HepG2 (cell line): ENCODE measurements around the gene PHEX. TPM values are rescaled to one million over a fixed set of nuclear protein-coding genes. Genes with fewer than 3 reads are reported as not detected.

Source experiments
- ATAC-seq: fragments of 200-7000 bp; cut with Tn5 transposase; 3 replicates; pipeline ENCODE4 v1.9.1; 2020; ENCODE audit warnings: mild to moderate bottlenecking, moderate library complexity
- BruUV-seq: library from RNA; stranded (reverse); fragments of 400-500 nt; replicated peaks from 2 replicates; lab custom pipeline; 2021; lab: Mats Ljungman, UMichigan
- CTCF ChIA-PET: fragments of 300-600 bp; formaldehyde crosslinking; extraction: SDS; loops from one replicate; lab custom pipeline; 2021; ENCODE audit warnings: low total read pairs, inconsistent platforms, low intra/inter-chr PET ratio; lab: Yijun Ruan, JAX
- POLR2A ChIA-PET: fragments of 350-600 bp; sonication (Branson Sonifier 250); formaldehyde crosslinking; loops from one replicate; lab custom pipeline; 2020; ENCODE audit warnings: antibody characterized with exemption, inconsistent platforms; lab: Yijun Ruan, JAX
- DNase-seq: peaks from one replicate; pipeline ENCODE4 v3.0.0-alpha.2; 2015; ENCODE audit warnings: low spot score
- FAIRE-seq: peaks from 3 replicates; lab custom pipeline; 2011; peaks lifted over from hg19 to GRCh38; lab: Jason Lieb, UNC
- H2AFZ ChIP-seq: one replicate; pipeline ENCODE4 v1.6.1; 2011; ENCODE audit warnings: low read length, inconsistent platforms
- H3K27ac ChIP-seq: fragments of 300-600 bp; 3 replicates; pipeline ENCODE4 v1.8.0; 2011; ENCODE audit warnings: mixed run types, mild to moderate bottlenecking, mixed read lengths, low read length, inconsistent platforms; ENCODE audit not compliant: insufficient read depth; ENCODE audit errors: extremely low read length
- H3K27me3 ChIP-seq, 2 experiments: fragments of 200-600 bp in 1 of 2; 2 replicates in 1 of 2; 3 replicates in 1 of 2; pipeline versions ENCODE4 v1.6.0 to v1.8.0; 2011; ENCODE audit warnings: low read length in 2 of 2, mild to moderate bottlenecking in 2 of 2, moderate library complexity in 2 of 2, inconsistent platforms in 1 of 2; ENCODE audit not compliant: insufficient read depth in 2 of 2, control insufficient read depth in 1 of 2
- H3K36me3 ChIP-seq, 2 experiments: fragments of 200-600 bp in 1 of 2; replicated peaks in 1 of 2; 2 replicates in 1 of 2; 3 replicates in 1 of 2; pipeline versions ENCODE4 v1.5.1 to v1.8.0; 2011; ENCODE audit warnings: low read length in 2 of 2, inconsistent platforms in 1 of 2; ENCODE audit not compliant: insufficient read depth in 2 of 2, control insufficient read depth in 1 of 2
- H3K4me1 ChIP-seq: 2 replicates; pipeline ENCODE4 v1.5.1; 2012; ENCODE audit warnings: low read length, inconsistent platforms; ENCODE audit not compliant: insufficient read depth
- H3K4me2 ChIP-seq: 2 replicates; pipeline ENCODE4 v1.6.0; 2011; ENCODE audit warnings: low read depth, low read length, inconsistent platforms
- H3K4me3 ChIP-seq, 3 experiments: fragments of 200-600 bp in 1 of 3; sonication (generic), shearing (Covaris generic) in 1 of 3; replicated peaks in 1 of 3; 2 replicates each; pipeline ENCODE4 v1.5.1; 2011 to 2016; ENCODE audit warnings: low read length in 3 of 3, inconsistent platforms in 2 of 3, low read depth in 2 of 3, mild to moderate bottlenecking in 2 of 3, control low read depth in 1 of 3, mixed read lengths in 1 of 3; ENCODE audit not compliant: insufficient read depth in 1 of 3
- H3K79me2 ChIP-seq: one replicate; pipeline ENCODE4 v1.6.1; 2011; ENCODE audit warnings: low read length, inconsistent platforms; ENCODE audit not compliant: insufficient read depth
- H3K9ac ChIP-seq: 2 replicates; pipeline ENCODE4 v1.6.0; 2011; ENCODE audit warnings: mild to moderate bottlenecking, low read depth, low read length, inconsistent platforms; ENCODE audit not compliant: insufficient read depth
- H3K9me3 ChIP-seq: 2 replicates; pipeline ENCODE4 v1.5.1; 2012; ENCODE audit warnings: mild to moderate bottlenecking, low read length
- H4K20me1 ChIP-seq: 2 replicates; pipeline ENCODE4 v1.6.0; 2011; ENCODE audit warnings: inconsistent platforms, mild to moderate bottlenecking, low read length, moderate library complexity; ENCODE audit not compliant: insufficient read depth
- DMAP1 ChIP-seq: IDR thresholded peaks from 2 replicates; pipeline ENCODE4 v1.6.1; 2016
- FOXJ3 ChIP-seq: sonication (generic); formaldehyde crosslinking; IDR thresholded peaks from 2 replicates; pipeline ENCODE4 v1.4.0; 2020; ENCODE audit warnings: missing genetic modification reagents, mild to moderate bottlenecking, borderline replicate concordance
- GLI4 ChIP-seq: sonication (generic); formaldehyde crosslinking; IDR thresholded peaks from 2 replicates; pipeline ENCODE4 v1.5.1; 2020; ENCODE audit warnings: missing genetic modification reagents, mild to moderate bottlenecking, moderate library complexity, borderline replicate concordance
- KDM5A ChIP-seq: fragments of 200-600 bp; sonication (generic); IDR thresholded peaks from 2 replicates; pipeline ENCODE4 v1.7.0; 2018; ENCODE audit warnings: antibody characterized with exemption, mild to moderate bottlenecking, low read length, borderline replicate concordance
- MEIS1 ChIP-seq: sonication (generic); formaldehyde crosslinking; IDR thresholded peaks from 2 replicates; pipeline ENCODE4 v1.9.0; 2021; ENCODE audit warnings: mild to moderate bottlenecking, missing genetic modification reagents, moderate library complexity, borderline replicate concordance
- MYC ChIP-seq: sonication (generic); formaldehyde crosslinking; IDR thresholded peaks from 2 replicates; pipeline ENCODE4 v1.9.0; 2021; ENCODE audit warnings: missing genetic modification reagents, borderline replicate concordance
- PRPF4 ChIP-seq: fragments of 200-400 bp; formaldehyde crosslinking; IDR thresholded peaks from 2 replicates; pipeline ENCODE4 v1.6.1; 2016; ENCODE audit warnings: low read length, low read depth; ENCODE audit not compliant: poor library complexity, severe bottlenecking
- RBFOX2 ChIP-seq: fragments of 200-400 bp; formaldehyde crosslinking; IDR thresholded peaks from 2 replicates; pipeline ENCODE4 v1.6.1; 2017; ENCODE audit warnings: low read depth, mild to moderate bottlenecking, low read length
- ZBTB38 ChIP-seq: sonication (generic); formaldehyde crosslinking; IDR thresholded peaks from 2 replicates; pipeline ENCODE4 v1.5.1; 2020; ENCODE audit warnings: mild to moderate bottlenecking, missing genetic modification reagents
- ZNF441 ChIP-seq: sonication (generic); formaldehyde crosslinking; IDR thresholded peaks from 2 replicates; pipeline ENCODE4 v1.7.0; 2021; ENCODE audit warnings: missing genetic modification reagents, borderline replicate concordance
- ZNF558 ChIP-seq: sonication (generic); formaldehyde crosslinking; IDR thresholded peaks from 2 replicates; pipeline ENCODE4 v1.9.0; 2022; ENCODE audit warnings: mild to moderate bottlenecking, missing genetic modification reagents, borderline replicate concordance
- ZNF644 ChIP-seq: IDR thresholded peaks from 2 replicates; pipeline ENCODE4 v1.6.1; 2016; ENCODE audit warnings: low read depth
- ZNF709 ChIP-seq: sonication (generic); formaldehyde crosslinking; IDR thresholded peaks from 2 replicates; pipeline ENCODE4 v1.5.0; 2020; ENCODE audit warnings: mild to moderate bottlenecking, missing genetic modification reagents
- WGBS: methylation state at CpG from one replicate; pipeline ENCODE4 v1.1.6; 2017; ENCODE audit warnings: low lambda C conversion rate; 5-methylcytosine and 5-hydroxymethylcytosine counted together
- in situ Hi-C: cut with HindIII; loops from 2 replicates; pipeline ENCODE4 v1.10.0; 2017; ENCODE audit warnings: low pct_unique_long_range_greater_than_20kb; ENCODE audit not compliant: extremely low pct_ligation_motif_present
- intact Hi-C: fragments of 100-400 bp; cut with micrococcal nuclease; formaldehyde crosslinking; loops from one replicate; pipeline ENCODE4 v1.10.0; 2022; ENCODE audit not compliant: unreplicated experiment
- polyA plus RNA-seq, 8 experiments: library from polyadenylated mRNA; depleted of rRNA in 3 of 8; stranded (reverse) in 7 of 8; unstranded in 1 of 8; fragments of >200 nt; fragmentation: Illumina TruSeq in 4 of 8; extraction: Trizol in 4 of 8; gene quantifications; 2 replicates each; pipeline versions ENCODE4 v1.2.1 to v1.2.3, GENCODE V29; 2011 to 2016; ENCODE audit warnings: low read depth in 4 of 8, missing spikeins in 1 of 8, mixed read lengths in 1 of 8; ENCODE audit not compliant: insufficient read depth in 1 of 8
- total RNA-seq, 5 experiments: library from RNA; depleted of rRNA; stranded (reverse); fragments of >200 nt; fragmentation: Illumina TruSeq; extraction: Trizol; gene quantifications; 2 replicates each; pipeline ENCODE4 v1.2.3, GENCODE V29; 2016; ENCODE audit warnings: low read depth in 1 of 5
- TF ChIP-seq, protein P1 (sequence below): sonication (generic); formaldehyde crosslinking; IDR thresholded peaks from 2 replicates; pipeline ENCODE4 v1.4.0; 2020; ENCODE audit warnings: mild to moderate bottlenecking, missing genetic modification reagents, borderline replicate concordance

PHEX gene
- total and polyA plus RNA-seq, 2 of the 13 experiments (the other 11 are each of a cell fraction or from before 2014, with no cell fraction given) = 0.01 to 0.27 TPM

DNA sequence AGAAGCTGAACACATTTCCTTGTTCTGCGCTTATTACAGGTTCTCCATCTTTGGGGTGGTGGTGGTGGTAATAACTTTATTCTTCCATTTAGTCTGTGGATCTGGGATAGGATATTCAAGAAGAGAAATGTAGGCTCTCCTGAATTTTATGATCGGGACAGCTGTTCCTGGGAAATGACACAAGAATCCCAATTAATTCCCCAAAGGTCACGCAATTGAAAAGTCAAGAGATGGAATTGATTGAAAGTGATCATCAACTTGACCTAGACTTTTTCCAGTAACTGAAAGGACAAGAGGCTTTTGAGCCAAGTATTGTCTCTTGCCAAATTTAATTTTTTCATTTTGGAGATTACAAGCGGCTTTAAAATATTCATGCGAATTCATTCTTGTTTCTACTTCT, 141.8 kb downstream of the PHEX start:
- Histone ChIP-seq H3K27me3 (no peaks in the 10 kb centered on the region), H3K9me3 (no peaks in the 10 kb centered on the region), H3K79me2 (no peaks in the 10 kb centered on the region), H2AFZ (no peak overlapping the region), H3K4me1 (no peaks in the 10 kb centered on the region), H3K27ac (no peak overlapping the region), H4K20me1 (no peaks in the 10 kb centered on the region), H3K4me3 (no peak overlapping the region), H3K9ac (no peak overlapping the region), H3K36me3 (no peaks in the 10 kb centered on the region), H3K4me2 (no peak overlapping the region)
- no peak for FAIRE-seq
- in situ Hi-C loops (no loop called here), intact Hi-C loops (no loop called here)
- no peak for ATAC-seq
- POLR2A ChIA-PET = no interaction called here
- DNase-seq = no peak
- no peak for TF ChIP-seq GLI4 (CRISPR knock-in tag)
- no peak for TF ChIP-seq ZNF558 (CRISPR knock-in tag)
- BruUV-seq = no TSS peak
- CTCF ChIA-PET = no interaction called here
- 83% methylated on average over 5 of the region's 5 CpGs for WGBS

DNA sequence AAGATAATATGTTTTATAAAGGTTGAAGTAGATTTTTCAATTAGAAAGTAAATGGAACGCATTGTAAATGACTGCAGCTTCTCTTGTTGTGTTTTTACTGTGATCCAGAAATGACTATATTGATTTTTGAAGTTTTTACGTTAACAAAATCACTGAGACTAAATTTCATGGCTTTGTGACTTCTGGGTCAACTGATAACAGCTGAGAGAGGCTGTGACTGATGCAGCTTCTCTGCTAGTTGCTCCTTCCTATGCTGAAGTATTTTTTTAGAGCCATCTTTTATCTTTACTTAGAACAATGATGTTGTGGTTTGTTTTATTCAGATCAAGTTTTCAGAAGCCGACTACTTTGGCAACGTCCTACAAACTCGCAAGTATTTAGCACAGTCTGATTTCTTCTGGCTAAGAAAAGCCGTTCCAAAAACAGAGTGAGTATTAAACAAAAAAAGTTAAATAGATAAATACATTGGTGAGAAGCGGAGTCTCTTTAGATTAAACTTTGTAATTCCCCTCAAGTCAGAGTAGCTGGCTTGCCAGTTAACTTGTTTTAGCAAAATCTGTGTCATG, 145.9 kb downstream of the PHEX start:
- H4K20me1 ChIP-seq = no peaks in the 10 kb centered on the region
- in situ Hi-C loops = loop anchor here (25.0 kb wide), 1 partner anchor 191 kb away; no protein-coding TSS in a partner anchor
- no peak overlapping the region for H2AFZ ChIP-seq
- TF ChIP-seq ZBTB38 (no peak), ZNF709 (no peak), DMAP1 (CRISPR knock-in tag) (no peak), FOXJ3 (CRISPR knock-in tag) (no peak), RBFOX2 (no peak), MEIS1 (CRISPR knock-in tag) (no peak), MYC (no peak), ZNF441 (CRISPR knock-in tag) (no peak), ZNF644 (CRISPR knock-in tag) (no peak), PRPF4 (no peak), KDM5A (no peak)
- TF ChIP-seq, protein P1, sequence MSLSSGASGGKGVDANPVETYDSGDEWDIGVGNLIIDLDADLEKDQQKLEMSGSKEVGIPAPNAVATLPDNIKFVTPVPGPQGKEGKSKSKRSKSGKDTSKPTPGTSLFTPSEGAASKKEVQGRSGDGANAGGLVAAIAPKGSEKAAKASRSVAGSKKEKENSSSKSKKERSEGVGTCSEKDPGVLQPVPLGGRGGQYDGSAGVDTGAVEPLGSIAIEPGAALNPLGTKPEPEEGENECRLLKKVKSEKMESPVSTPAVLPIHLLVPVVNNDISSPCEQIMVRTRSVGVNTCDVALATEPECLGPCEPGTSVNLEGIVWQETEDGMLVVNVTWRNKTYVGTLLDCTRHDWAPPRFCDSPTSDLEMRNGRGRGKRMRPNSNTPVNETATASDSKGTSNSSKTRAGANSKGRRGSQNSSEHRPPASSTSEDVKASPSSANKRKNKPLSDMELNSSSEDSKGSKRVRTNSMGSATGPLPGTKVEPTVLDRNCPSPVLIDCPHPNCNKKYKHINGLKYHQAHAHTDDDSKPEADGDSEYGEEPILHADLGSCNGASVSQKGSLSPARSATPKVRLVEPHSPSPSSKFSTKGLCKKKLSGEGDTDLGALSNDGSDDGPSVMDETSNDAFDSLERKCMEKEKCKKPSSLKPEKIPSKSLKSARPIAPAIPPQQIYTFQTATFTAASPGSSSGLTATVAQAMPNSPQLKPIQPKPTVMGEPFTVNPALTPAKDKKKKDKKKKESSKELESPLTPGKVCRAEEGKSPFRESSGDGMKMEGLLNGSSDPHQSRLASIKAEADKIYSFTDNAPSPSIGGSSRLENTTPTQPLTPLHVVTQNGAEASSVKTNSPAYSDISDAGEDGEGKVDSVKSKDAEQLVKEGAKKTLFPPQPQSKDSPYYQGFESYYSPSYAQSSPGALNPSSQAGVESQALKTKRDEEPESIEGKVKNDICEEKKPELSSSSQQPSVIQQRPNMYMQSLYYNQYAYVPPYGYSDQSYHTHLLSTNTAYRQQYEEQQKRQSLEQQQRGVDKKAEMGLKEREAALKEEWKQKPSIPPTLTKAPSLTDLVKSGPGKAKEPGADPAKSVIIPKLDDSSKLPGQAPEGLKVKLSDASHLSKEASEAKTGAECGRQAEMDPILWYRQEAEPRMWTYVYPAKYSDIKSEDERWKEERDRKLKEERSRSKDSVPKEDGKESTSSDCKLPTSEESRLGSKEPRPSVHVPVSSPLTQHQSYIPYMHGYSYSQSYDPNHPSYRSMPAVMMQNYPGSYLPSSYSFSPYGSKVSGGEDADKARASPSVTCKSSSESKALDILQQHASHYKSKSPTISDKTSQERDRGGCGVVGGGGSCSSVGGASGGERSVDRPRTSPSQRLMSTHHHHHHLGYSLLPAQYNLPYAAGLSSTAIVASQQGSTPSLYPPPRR (CRISPR knock-in tag) = no peak
- H3K4me3 ChIP-seq = no peak overlapping the region
- no peaks in the 10 kb centered on the region for H3K4me1 ChIP-seq
- H3K27ac ChIP-seq = no peak overlapping the region
- DNase-seq = no peak
- intact Hi-C loops = no loop called here
- H3K9ac ChIP-seq = no peak overlapping the region
- H3K4me2 ChIP-seq = no peak overlapping the region
- 45% methylated on average over 7 of the region's 7 CpGs for WGBS
- no peaks in the 10 kb centered on the region for H3K27me3 ChIP-seq
- no TSS peak for BruUV-seq
- no peaks in the 10 kb centered on the region for H3K9me3 ChIP-seq
- no peak for FAIRE-seq
- CTCF ChIA-PET = no interaction called here
- H3K36me3 ChIP-seq = no peaks in the 10 kb centered on the region
- no peak for ATAC-seq
- H3K79me2 ChIP-seq = no peaks in the 10 kb centered on the region
- POLR2A ChIA-PET = no interaction called here
